Measurements from ENCODE around the gene RNASE8.
"Not testable (repeated sequence)": the region's sequence is repeated elsewhere in the genome, so short reads cannot be mapped to it uniquely, and the experiment has no call there.

Gene RNASE8

GRCh38 chr14:21030531-21030930 is 27.1 kb upstream of the RNASE8 start:
- DNase-seq, result no peak

DNA sequence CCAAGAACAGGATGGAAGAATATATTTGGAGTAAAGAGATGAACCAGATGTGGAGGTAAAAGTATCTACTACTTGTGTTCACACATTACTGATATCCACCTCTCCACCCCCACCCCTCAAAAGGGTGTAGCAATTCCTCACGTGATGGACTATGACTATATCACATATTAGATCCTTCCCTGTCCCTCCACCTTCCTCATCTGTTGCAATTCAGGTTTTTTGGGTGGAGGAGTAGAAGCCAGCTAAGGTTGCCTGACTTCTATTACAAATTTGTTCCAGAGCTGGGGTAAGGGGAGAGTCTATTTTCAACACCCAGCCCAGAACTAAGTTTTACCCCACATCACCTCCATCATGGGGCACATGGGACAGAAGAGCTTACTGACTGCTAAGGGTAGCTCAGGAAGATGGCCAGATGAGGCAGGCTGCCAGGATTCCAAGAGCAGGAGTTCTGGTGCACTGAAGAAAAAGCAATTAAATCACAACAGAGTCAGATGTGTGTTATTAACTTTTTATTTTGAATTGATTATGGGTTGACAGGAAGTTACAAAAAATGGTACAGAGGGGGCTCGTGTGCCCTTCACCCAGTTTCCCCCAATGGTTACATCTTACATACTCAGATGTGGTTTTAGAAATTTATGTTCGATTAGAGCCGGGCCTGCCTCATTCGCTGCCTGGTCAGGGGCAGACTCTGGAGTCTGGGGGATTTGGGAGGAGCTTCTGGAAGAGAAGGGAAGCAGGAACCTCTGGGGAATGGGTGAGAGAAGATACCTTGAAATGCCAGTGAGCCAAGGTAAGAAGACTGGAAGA is 25.1 kb upstream of the RNASE8 start:
- DNase-seq, result no peak

GRCh38 chr14:21033133-21033698 is 24.4 kb upstream of the RNASE8 start:
- no peak for DNase-seq

GRCh38 chr14:21034707-21035106 is 22.9 kb upstream of the RNASE8 start, which contains the start of gene RNASE13:
Gene RNASE13 (minus strand): TSS chr14:21034807. CDS start chr14:21034288, 519 bp downstream.
- DNase-seq, result no peak

DNA sequence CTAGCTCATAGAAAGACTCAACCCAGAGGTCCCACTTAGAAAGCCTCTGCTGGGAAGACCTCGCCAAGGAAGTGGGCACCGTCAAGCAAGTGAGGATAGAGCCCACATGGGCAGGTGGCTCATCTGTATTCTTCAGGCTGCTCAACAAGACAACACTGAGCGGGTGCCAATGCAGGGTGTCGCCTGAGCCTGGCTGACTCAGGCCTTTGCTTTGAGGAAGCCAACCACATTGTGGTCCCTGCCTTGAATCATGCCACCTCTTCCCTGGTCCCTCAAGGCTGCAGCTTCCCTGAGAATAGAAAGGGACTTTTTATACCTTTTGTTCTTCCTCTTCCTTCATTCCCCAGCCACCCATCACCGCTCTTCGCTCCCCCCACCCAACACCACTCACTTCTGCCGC is 20.9 kb upstream of the RNASE8 start:
- no peak for DNase-seq

- no peak for DNase-seq
Observed at GRCh38 chr14:21037156-21037555, 20.5 kb upstream of the RNASE8 start.

- DNase-seq, result no peak
Observed at GRCh38 chr14:21038441-21039422, 18.9 kb upstream of the RNASE8 start.

DNA sequence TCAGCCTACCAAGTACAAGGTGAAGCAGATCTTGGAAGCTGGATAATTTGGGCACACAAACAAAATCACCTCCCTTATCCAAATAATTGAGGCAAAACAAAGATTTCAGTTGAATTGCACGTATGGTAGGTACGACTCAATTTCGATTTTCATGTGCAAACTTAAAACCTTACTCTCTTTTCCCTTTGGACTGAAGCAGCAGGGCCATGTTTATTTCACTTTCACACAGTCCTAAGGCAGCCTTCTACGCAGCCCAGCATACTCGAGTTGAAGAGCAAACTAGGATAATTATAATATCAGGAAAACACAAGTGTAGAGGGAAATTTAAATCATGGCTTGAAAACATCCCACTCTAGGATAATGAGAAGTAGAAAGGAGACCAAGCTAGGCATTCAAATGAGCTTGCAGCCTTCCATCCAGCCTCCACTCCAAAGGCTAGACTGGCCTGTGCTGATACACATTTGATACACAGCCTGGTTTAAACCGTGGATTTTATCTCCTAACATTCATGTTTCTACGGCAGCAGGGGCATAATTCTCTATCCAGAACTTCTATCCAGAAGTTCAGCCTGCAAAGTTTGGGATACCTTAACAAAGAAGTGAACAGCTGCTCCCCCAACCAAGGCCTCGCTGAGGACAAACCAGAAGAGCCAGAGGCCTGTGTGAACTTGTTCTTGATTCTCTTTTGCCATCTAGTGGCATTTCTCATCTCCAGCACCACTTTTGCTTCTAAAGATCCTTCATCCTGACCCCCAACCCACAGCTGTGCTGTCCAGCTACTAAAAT is 17.8 kb upstream of the RNASE8 start:
- no peak for DNase-seq

DNA sequence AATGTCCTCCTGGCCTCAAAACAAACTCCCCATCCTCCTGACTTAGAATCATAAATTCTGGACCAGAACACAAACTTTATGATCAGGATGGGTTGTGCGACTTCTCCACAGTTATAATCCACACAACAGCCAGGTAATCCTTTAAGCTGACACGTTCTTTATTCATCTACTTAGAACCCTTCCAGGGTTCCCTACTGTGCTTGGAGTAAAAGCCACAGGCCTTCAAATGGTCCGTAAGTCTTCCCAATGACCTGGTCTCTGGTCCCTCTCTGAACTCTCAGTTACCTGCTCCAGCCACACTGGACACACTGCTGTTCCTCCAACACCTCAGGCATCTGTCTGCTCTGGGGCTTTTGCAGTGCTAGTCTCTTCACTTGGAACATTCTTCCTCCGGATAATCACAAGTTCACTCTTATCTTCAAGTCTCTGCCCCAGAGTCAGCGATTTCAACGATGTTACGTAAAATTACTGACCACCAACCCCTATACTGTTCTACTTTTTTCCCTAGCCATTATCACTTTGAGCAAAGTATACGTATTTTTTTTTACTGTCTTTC is 17.2 kb upstream of the RNASE8 start:
- no peak for DNase-seq

DNA sequence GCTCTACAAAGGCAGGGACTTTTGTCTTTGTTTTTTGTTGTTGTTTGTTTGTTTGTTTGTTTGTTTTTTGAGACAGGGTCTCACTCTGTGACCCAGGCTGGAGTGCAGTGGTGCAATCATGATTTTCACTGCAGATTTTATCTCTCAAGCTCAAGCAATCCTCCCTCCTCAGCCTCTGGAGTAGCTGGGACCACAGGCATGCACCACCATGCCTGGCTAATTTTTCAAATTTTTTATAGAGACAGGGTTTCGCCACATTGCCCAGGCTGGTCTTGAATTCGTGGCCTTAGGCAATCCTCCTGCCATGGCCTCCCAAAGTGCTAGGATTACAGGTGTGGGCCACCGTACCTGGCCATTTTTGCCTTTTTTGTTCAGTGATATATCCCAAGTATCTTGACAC is 16.7 kb upstream of the RNASE8 start:
- DNase-seq, result not testable (repeated sequence)

- DNase-seq, result no peak
Observed at GRCh38 chr14:21041676-21042433, 15.8 kb upstream of the RNASE8 start, which contains the start of gene RNASE7. Gene RNASE7 (plus strand): TSS chr14:21042362. CDS start chr14:21042993, 631 bp downstream.

- DNase-seq, result no peak
Observed at GRCh38 chr14:21042918-21043317, 14.7 kb upstream of the RNASE8 start.

- no peak for DNase-seq
Observed at GRCh38 chr14:21043387-21043973, 14.1 kb upstream of the RNASE8 start.

DNA sequence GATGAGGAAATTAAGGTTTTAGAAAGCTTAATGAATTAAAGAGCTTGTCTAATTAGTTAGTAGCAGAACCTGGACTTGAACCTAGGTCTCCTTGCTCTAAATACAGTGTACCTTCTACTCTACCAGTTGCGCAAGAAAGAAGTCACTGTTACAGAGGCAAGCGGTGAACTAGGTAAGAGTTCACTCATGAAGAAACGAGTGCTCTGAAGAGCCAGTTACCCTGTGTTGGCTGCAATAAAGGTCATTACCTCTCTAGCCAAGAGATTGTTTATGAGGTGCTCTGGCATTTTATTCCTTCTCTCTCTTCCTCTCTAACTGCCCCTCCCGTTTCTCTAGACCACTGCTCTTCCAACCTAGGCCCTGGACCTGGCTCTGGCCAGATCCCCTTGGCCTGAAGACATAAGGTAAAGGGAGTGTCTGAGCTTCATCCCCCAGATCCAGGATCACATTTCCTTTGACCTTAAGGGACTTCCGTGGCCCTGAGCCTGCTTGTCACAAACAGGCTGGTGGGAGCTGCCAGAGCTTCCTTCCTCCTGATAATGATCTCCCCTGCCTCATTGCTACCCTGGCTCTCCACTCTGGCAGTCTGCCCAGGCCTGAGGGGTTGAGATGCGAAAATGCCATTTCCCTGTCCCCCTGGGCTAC is 13.5 kb upstream of the RNASE8 start:
- DNase-seq, result no peak

- no peak for DNase-seq
Observed at GRCh38 chr14:21047378-21047781, 10.2 kb upstream of the RNASE8 start.

GRCh38 chr14:21048638-21049037 is 9.0 kb upstream of the RNASE8 start:
- no peak for DNase-seq

DNA sequence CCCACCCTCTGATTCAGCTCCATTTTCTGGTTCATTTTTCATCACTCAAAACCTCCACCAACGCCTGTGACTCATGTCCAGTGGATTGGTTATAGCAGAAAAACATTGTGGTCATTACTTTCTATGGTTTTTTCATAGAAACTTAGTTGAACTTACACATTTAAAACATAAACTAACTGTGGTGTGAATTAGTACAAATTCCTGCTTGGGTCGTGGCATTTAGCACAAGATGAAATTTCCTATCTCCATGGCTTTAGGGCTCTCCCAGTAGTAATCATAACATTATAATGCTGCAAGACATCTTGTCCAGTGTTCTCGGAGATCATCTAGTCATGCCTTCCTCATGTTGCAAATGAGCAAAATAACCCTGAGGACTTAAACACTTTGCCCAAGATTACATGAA is 8.3 kb upstream of the RNASE8 start:
- DNase-seq, result no peak

DNA sequence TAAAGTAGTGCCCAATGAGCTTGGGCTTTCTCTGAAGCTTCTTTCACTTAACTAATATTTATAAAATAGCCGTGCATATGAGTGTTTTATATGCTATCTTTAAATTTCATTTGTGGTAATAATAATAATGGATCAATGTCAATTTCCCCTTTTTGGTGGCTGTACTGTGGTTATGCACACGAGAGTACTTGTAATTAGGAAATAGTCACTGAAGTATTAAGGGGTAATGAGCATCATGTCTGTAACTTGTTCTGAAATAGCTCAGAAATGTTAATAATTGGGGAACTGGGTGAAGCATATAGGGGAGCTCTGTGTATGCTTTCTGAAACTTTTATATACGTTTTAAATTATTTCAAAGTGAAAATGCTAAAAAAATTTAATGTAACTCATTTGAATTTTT is 7.0 kb upstream of the RNASE8 start:
- no peak for DNase-seq

DNA sequence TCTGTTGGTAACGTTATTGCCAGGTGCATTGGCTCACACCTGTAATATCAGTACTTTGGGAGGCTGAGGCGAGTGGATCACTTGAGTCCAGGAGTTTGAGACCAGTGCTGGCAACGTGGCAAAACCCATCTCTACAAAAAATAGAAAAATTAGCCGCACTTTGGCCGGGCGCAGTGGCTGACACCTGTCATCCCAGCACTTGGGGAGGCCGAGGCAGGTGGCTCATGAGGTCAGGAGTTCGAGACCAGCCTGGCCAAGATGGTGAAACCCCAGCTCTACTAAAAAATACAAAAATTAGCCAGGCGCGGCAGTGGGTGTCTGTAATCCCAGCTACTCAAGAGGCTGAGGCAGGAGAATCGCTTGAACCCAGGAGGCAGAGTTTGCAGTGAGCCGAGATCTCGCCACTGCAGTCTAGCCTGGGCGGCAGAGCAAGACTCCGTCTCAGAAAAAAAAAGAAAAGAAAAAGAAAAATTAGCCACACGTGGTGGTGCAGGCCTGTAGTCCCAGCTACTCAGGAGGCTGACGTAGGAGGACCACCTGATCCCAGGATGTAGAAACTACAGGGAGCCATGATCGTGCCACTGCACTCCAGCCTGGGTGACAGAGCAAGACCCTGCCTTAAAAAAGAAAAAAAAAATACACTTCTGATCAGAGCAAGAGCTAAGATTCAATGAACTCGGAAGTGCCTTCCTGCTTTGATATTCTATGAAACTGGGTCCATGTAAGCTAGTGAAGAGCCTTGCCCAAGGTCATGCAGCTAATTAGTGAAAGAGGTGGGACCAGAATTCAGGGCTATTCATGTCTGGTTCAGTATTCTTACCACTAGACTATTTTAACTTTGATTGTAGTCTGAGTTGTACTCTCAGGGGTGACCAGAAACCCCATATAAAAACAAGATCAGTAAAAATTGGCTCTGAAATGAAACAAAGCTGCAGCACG is 4.2 kb upstream of the RNASE8 start:
- no peak for DNase-seq
